Esophagus mucosa (tissue), 1 donor: ENCODE results near the gene SETD5. TPM values are rescaled to one million over a fixed set of nuclear protein-coding genes. Genes with fewer than 3 reads are reported as not detected.

ENCODE experiments used
- ATAC-seq: fragments of 200-7000 bp; cut with Tn5 transposase; one replicate; pipeline ENCODE4 v1.9.1; 2020
- total RNA-seq: library from RNA; stranded (reverse); gene quantifications from one replicate; pipeline ENCODE4 v1.2.4, GENCODE V29; 2023
- donor health status: DM: yes; HTN: yes; CAD: no.

Gene SETD5, protein sequence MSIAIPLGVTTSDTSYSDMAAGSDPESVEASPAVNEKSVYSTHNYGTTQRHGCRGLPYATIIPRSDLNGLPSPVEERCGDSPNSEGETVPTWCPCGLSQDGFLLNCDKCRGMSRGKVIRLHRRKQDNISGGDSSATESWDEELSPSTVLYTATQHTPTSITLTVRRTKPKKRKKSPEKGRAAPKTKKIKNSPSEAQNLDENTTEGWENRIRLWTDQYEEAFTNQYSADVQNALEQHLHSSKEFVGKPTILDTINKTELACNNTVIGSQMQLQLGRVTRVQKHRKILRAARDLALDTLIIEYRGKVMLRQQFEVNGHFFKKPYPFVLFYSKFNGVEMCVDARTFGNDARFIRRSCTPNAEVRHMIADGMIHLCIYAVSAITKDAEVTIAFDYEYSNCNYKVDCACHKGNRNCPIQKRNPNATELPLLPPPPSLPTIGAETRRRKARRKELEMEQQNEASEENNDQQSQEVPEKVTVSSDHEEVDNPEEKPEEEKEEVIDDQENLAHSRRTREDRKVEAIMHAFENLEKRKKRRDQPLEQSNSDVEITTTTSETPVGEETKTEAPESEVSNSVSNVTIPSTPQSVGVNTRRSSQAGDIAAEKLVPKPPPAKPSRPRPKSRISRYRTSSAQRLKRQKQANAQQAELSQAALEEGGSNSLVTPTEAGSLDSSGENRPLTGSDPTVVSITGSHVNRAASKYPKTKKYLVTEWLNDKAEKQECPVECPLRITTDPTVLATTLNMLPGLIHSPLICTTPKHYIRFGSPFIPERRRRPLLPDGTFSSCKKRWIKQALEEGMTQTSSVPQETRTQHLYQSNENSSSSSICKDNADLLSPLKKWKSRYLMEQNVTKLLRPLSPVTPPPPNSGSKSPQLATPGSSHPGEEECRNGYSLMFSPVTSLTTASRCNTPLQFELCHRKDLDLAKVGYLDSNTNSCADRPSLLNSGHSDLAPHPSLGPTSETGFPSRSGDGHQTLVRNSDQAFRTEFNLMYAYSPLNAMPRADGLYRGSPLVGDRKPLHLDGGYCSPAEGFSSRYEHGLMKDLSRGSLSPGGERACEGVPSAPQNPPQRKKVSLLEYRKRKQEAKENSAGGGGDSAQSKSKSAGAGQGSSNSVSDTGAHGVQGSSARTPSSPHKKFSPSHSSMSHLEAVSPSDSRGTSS (N-terminal part only)
- total RNA-seq = 62.5 TPM

- ATAC-seq = peak; percentile 84
These were observed at the start of gene SETD5 for GRCh38 chr3:9397332-9397905. SETD5 (plus strand) TSS chr3:9397615; CDS start chr3:9428939, 31,324 bp downstream.

DNA sequence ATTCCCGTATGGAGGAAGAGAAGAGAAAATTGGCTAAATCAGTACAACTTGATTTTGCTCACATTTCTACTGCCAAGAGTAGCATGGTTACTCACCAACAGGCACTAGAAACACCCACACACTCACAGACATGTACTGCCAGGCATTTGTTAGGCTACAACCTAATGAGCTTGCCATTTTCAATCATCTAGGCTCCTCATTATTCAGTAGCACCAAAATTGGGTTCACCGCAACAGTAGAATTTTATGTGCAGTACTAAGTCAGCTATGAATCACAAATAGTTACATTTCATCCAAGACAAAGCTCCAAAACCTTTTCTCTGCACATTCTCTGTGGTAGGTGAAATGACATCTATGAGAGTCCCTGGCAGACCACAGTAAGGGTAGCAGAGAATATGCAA is 49.5 kb upstream of the SETD5 start:
- peak; percentile 58 for ATAC-seq

- ATAC-seq = peak; percentile 59
These were observed 47.9 kb upstream of the SETD5 start for GRCh38 chr3:9349321-9350117.

- no peak for ATAC-seq
These were observed 45.7 kb upstream of the SETD5 start for GRCh38 chr3:9351709-9352126.

GRCh38 chr3:9352917-9353752 is 44.3 kb upstream of the SETD5 start:
- ATAC-seq = peak; percentile 69

GRCh38 chr3:9361691-9362388 is 35.6 kb upstream of the SETD5 start:
- no peak for ATAC-seq

- ATAC-seq = peak; percentile 95
These were observed 34.5 kb upstream of the SETD5 start, which contains the start of gene THUMPD3 for GRCh38 chr3:9362731-9363530. THUMPD3 (plus strand) TSS chr3:9363054; CDS start chr3:9365069, 2,015 bp downstream.

- no peak for ATAC-seq
These were observed 27.9 kb upstream of the SETD5 start for GRCh38 chr3:9369508-9369907.

DNA sequence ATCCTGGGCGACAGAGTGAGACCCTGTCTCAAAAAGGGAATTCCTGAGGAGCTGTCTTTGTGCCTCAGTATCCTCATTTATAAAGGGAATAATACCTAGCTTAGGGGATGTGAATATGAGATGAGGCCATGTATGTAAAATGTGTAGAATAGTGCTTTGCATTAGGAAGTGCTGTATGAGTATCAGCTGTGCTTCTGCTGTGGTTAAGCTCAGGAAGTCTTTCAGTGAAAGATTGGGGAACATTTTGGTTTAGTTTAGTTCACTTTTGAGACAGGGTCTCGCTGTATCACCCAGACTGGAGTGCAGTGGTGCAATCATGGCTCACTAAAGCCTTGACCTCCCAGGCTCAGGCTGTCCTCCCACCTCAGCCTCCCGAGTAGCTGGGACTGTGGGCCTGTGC is 23.9 kb upstream of the SETD5 start:
- no peak for ATAC-seq

DNA sequence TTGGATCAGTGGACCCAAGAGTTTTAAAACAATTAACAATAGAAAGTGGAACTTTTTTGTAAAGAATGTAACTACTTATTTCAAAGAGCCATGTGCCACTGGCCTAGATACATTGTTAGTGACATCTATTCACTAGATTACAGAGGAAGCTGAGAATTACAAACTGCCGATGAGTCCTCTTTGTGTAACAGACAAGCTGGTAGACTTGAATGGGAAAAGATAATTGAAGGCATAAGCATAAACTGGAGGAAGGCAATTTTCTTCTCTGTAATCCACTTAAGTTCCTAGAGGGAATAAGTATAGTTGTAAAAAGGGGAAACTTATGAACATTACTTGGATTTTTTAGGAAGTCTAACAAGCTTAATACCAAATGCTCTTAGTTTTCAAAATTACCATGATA is 19.4 kb upstream of the SETD5 start:
- ATAC-seq = no peak

- no peak for ATAC-seq
These were observed 18.1 kb upstream of the SETD5 start for GRCh38 chr3:9379327-9379726.

DNA sequence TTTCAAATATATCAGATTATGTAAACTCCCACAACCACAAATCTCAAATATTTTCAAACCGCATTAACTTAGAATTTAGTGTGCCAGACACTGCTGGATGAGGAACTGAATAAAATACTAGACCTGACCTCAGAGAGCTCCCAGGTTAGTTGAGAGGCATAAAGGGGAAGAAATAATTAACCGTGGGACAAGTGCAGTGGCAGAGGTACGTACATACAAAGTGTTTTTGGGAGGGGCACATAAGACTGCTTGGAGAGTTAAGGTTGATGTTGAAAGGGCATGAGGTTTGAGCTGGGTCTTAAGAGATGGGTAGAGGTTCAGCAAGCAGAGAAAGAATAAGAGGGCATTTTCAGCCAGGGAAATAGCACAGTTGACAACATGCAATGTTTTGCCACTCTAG is 17.4 kb upstream of the SETD5 start:
- ATAC-seq = no peak

DNA sequence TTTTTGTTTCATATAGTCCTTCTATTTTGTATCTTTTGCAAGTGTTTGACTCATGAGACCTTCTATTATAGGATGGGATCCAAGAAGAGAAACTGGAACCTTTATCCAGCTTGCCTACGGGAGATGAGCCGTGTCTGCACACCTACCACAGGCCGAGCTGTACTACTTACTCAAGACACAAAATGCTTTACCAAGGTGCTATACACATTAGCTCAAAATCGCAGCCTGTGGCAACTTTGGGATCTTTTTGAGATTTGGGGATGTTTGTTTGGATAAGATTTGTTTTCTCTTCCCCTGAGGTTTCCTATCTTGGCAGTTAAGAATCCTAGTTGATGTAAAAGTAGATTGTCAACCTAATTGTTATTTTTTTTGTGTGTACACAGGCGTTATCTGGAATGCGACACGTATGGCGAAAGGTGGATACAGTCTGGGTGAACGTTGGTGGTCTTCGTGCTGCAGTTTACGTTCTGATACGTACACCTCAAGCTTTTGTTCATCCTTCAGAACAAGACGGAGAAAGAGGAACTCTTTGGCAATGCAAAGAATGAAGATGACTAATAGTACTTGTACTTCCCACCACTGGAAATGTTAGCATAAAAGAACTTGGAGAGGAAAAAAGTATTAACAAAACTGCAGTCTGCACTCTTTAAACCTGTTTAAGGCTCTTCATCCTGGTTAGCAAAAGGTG is 13.1 kb upstream of the SETD5 start:
- ATAC-seq = peak; percentile 48

GRCh38 chr3:9385187-9386077 is 12.0 kb upstream of the SETD5 start:
- no peak for ATAC-seq

DNA sequence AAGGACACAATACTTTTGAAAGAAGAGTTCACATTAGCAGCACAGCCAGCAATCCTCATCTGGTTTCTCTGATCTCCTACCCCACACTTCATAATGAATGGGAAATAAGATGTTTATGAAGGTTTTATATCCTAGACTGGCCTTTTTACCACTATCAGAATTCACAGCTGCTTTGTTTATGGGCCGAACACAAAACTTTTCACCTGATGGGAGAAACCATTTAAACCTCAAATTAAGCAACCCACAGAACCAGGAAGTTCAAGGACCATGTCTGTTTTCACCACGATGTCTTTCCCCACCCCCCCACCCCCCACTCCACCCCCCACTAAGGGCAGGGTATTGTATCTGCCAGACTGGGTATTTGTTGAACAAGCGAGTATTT is 11.3 kb upstream of the SETD5 start:
- ATAC-seq = no peak

DNA sequence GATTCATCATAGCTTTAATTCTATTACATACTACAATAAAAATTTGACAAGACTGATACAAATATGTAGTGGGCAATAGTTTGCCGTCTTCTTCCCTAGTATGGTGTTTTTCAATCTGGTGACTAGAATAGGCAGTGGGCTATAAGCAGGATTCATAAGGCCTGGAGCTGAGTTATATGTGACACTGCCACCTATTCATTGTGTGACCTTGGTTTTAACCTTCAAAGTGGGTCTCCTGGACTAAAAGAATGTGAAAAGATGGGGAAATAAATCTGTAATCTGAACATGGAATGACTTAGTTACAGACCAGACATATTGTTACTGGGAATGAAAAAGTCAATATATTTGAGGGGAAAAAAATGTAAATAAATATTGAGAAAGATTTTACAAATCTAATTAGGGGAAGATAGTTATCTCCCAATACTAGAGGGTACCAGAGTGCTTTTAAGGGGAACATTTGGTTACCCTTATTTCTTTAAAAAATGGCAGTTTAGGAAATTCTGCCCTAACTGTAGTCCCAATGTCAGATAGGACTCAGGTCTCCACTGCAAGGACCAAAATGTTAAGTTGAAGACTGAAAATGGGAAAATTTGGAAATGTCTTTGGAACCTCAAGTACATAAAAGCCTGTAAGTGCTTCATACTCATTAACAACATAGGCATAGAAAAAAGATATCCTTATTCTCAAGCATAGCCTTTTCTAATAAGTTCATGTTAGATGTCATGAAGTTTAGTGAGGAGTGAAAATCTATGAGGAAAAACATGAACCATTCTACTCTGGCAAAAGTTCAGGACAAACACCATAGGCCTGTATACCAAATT is 10.7 kb upstream of the SETD5 start:
- ATAC-seq = no peak

GRCh38 chr3:9387322-9387655 is 10.1 kb upstream of the SETD5 start:
- peak; percentile 58 for ATAC-seq
